Measurements from ENCODE around the gene GABRP. TPM values are rescaled to one million over a fixed set of nuclear protein-coding genes. Genes with fewer than 3 reads are reported as not detected.

The GABRP gene
- total and polyA plus RNA-seq, 7 experiments from 2014 or later, result not detected

DNA sequence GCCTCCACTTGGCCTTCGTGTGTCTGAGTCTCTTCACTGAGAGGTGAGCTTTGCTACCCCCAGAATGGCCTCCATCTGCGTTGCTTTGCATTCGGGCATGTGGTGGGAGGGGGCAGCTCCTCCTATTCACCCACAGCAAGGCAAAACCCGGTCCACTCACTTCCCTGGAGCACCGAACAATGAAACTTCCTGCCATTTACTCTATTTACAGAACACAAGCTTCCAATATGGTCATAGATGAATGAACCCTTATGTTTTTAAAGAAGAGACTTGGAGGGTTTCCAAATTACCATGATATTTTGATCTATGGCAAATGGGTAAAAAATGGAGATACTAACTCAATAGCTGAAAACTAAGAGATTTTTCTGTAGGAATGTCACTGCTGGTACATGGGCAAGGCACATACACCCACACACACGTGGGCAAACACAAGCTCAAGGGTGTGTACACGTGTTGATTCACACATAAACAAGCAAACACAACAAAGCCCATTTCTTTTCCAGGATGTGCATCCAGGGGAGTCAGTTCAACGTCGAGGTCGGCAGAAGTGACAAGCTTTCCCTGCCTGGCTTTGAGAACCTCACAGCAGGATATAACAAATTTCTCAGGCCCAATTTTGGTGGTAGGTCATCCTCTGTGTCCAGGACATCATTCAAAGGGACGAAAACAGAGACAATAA lies 5.2 kb downstream of the GABRP start:
- no peaks in the 10 kb centered on the region for H3K9me3 ChIP-seq (ENCODE audit: control insufficient read depth in 2 of 3, low read length in 3 of 3)
- H3K27me3 Mint-ChIP-seq, result peaks cover 0 to 10% (median 0%) of the 10 kb centered on the region in 5 donors
- H3K27me3 ChIP-seq (ENCODE audit: control insufficient read depth in 2 of 2, insufficient read depth in 2 of 2, low read length in 2 of 2), result no peaks in the 10 kb centered on the region
- no peak overlapping the region for H3K4me3 ChIP-seq (ENCODE audit: low read length)
- H3K36me3 ChIP-seq (ENCODE audit: control insufficient read depth in 2 of 3, insufficient read depth in 3 of 3, low read length in 3 of 3), result no peaks in the 10 kb centered on the region
- H3K27ac Mint-ChIP-seq, result no peak overlapping the region
- H3K4me3 Mint-ChIP-seq, result no peak overlapping the region
- POLR2A ChIA-PET, result interaction anchor here (0.6 kb wide), 1 partner anchor 49 kb away, joined by 7 read pairs; no protein-coding TSS in a partner anchor
- H3K27ac ChIP-seq (ENCODE audit: low read depth, low read length), result no peak overlapping the region
- DNase-seq (no peak), ATAC-seq (no peak)
- intact Hi-C loops (cut with micrococcal nuclease), result no loop called here
- no peaks in the 10 kb centered on the region for H3K4me1 ChIP-seq (ENCODE audit: control insufficient read depth in 2 of 2, insufficient read depth in 2 of 2, low read length in 2 of 2)
- H3K36me3 Mint-ChIP-seq, result no peaks in the 10 kb centered on the region
- H3K4me1 Mint-ChIP-seq, result no peaks in the 10 kb centered on the region
- peaks cover 0 to 1% (median 0%) of the 10 kb centered on the region in 11 donors for H3K9me3 Mint-ChIP-seq
- CTCF ChIA-PET, result no interaction called here

GRCh38 chr5:170791325-170791954 lies 7.9 kb downstream of the GABRP start:
- CTCF ChIA-PET, result no interaction called here
- POLR2A ChIA-PET, result no interaction called here
- Histone ChIP-seq H3K27ac (ENCODE audit: low read depth, low read length) (no peak overlapping the region), H3K4me1 (ENCODE audit: control insufficient read depth in 2 of 2, insufficient read depth in 2 of 2, low read length in 2 of 2) (no peaks in the 10 kb centered on the region), H3K9me3 (ENCODE audit: control insufficient read depth in 2 of 3, low read length in 3 of 3) (no peaks in the 10 kb centered on the region), H3K36me3 (ENCODE audit: control insufficient read depth in 2 of 3, insufficient read depth in 3 of 3, low read length in 3 of 3) (no peaks in the 10 kb centered on the region), H3K27me3 (ENCODE audit: control insufficient read depth in 2 of 2, insufficient read depth in 2 of 2, low read length in 2 of 2) (no peaks in the 10 kb centered on the region), H3K4me3 (ENCODE audit: low read length) (no peak overlapping the region)
- no peaks in the 10 kb centered on the region for H3K4me1 Mint-ChIP-seq
- intact Hi-C loops (cut with micrococcal nuclease), result loop anchor here in 1 of 2 donors (1.0 to 2.0 kb wide), 2 partner anchors 47 to 153 kb away; no protein-coding TSS in a partner anchor
- H3K36me3 Mint-ChIP-seq, result no peaks in the 10 kb centered on the region
- no peak overlapping the region for H3K27ac Mint-ChIP-seq
- H3K27me3 Mint-ChIP-seq, result peaks cover 0 to 4% (median 0%) of the 10 kb centered on the region in 5 donors
- ATAC-seq (no peak), DNase-seq (no peak)
- peaks cover 0 to 1% (median 0%) of the 10 kb centered on the region in 11 donors for H3K9me3 Mint-ChIP-seq
- no peak overlapping the region for H3K4me3 Mint-ChIP-seq

DNA sequence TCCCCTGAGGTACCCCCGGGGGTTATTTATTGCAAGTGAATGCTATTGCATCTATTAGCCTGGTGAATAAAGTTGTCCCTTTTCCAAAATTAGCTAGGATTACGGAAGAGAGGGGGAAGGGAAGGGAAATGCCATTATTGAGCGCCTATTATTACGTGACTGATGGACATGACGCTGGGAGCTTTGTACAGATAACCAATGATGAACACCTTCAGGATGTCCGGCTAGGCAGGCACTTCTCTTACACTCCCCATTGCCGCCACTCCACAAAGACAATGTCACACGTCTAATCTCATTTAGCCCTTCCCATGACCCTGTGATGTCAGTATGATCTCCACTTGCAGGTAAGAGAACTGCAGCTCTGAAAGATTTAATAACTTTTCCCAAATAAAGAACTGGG lies 9.4 kb downstream of the GABRP start:
- Histone ChIP-seq H3K9me3 (ENCODE audit: control insufficient read depth in 2 of 3, low read length in 3 of 3) (no peaks in the 10 kb centered on the region), H3K27me3 (ENCODE audit: control insufficient read depth in 2 of 2, insufficient read depth in 2 of 2, low read length in 2 of 2) (no peaks in the 10 kb centered on the region), H3K4me1 (ENCODE audit: control insufficient read depth in 2 of 2, insufficient read depth in 2 of 2, low read length in 2 of 2) (no peaks in the 10 kb centered on the region), H3K36me3 (ENCODE audit: control insufficient read depth in 2 of 3, insufficient read depth in 3 of 3, low read length in 3 of 3) (no peaks in the 10 kb centered on the region), H3K27ac (ENCODE audit: low read depth, low read length) (no peak overlapping the region), H3K4me3 (ENCODE audit: low read length) (no peak overlapping the region)
- Mint-ChIP-seq H3K4me3 (no peak overlapping the region), H3K4me1 (no peaks in the 10 kb centered on the region), H3K9me3 (peaks cover 0 to 1% (median 0%) of the 10 kb centered on the region in 11 donors), H3K27me3 (peaks cover 0 to 4% (median 0%) of the 10 kb centered on the region in 5 donors), H3K27ac (no peak overlapping the region), H3K36me3 (no peaks in the 10 kb centered on the region)
- no peak for DNase-seq
- intact Hi-C loops (cut with micrococcal nuclease), result no loop called here
- ATAC-seq, result no peak
- ChIA-PET POLR2A (no interaction called here), CTCF (no interaction called here)

- no peak overlapping the region for H3K27ac ChIP-seq (ENCODE audit: low read depth, low read length)
- Mint-ChIP-seq H3K36me3 (no peaks in the 10 kb centered on the region), H3K27ac (no peak overlapping the region), H3K27me3 (no peaks in the 10 kb centered on the region), H3K4me1 (no peaks in the 10 kb centered on the region), H3K9me3 (peaks cover 0 to 5% (median 0%) of the 10 kb centered on the region in 11 donors), H3K4me3 (no peak overlapping the region)
- CTCF ChIA-PET, result no interaction called here
- ATAC-seq (no peak), DNase-seq (no peak)
- H3K4me3 ChIP-seq (ENCODE audit: low read length), result no peak overlapping the region
- no peaks in the 10 kb centered on the region for H3K36me3 ChIP-seq (ENCODE audit: control insufficient read depth in 2 of 3, insufficient read depth in 3 of 3, low read length in 3 of 3)
- intact Hi-C loops (cut with micrococcal nuclease), result no loop called here
- H3K9me3 ChIP-seq (ENCODE audit: control insufficient read depth in 2 of 3, low read length in 3 of 3), result no peaks in the 10 kb centered on the region
- no peaks in the 10 kb centered on the region for H3K4me1 ChIP-seq (ENCODE audit: control insufficient read depth in 2 of 2, insufficient read depth in 2 of 2, low read length in 2 of 2)
- H3K27me3 ChIP-seq (ENCODE audit: control insufficient read depth in 2 of 2, insufficient read depth in 2 of 2, low read length in 2 of 2), result no peaks in the 10 kb centered on the region
- POLR2A ChIA-PET, result no interaction called here
Measured at GRCh38 chr5:170795154-170795553, 11.6 kb downstream of the GABRP start.

- H3K4me3 Mint-ChIP-seq, result no peak overlapping the region
- Histone ChIP-seq H3K4me3 (ENCODE audit: low read length) (no peak overlapping the region), H3K27ac (ENCODE audit: low read depth, low read length) (no peak overlapping the region), H3K36me3 (ENCODE audit: control insufficient read depth in 2 of 3, insufficient read depth in 3 of 3, low read length in 3 of 3) (no peaks in the 10 kb centered on the region), H3K4me1 (ENCODE audit: control insufficient read depth in 2 of 2, insufficient read depth in 2 of 2, low read length in 2 of 2) (no peaks in the 10 kb centered on the region), H3K27me3 (ENCODE audit: control insufficient read depth in 2 of 2, insufficient read depth in 2 of 2, low read length in 2 of 2) (no peaks in the 10 kb centered on the region), H3K9me3 (ENCODE audit: control insufficient read depth in 2 of 3, low read length in 3 of 3) (no peaks in the 10 kb centered on the region)
- intact Hi-C loops (cut with micrococcal nuclease), result no loop called here
- H3K4me1 Mint-ChIP-seq, result no peaks in the 10 kb centered on the region
- ATAC-seq (no peak), DNase-seq (no peak)
- peaks cover 0 to 23% (median 18%) of the 10 kb centered on the region in 5 donors for H3K27me3 Mint-ChIP-seq
- H3K36me3 Mint-ChIP-seq, result no peaks in the 10 kb centered on the region
- POLR2A ChIA-PET, result no interaction called here
- no peak overlapping the region for H3K27ac Mint-ChIP-seq
- H3K9me3 Mint-ChIP-seq, result no peaks in the 10 kb centered on the region
- CTCF ChIA-PET, result no interaction called here
Measured at GRCh38 chr5:170805666-170806065, 22.1 kb downstream of the GABRP start.

DNA sequence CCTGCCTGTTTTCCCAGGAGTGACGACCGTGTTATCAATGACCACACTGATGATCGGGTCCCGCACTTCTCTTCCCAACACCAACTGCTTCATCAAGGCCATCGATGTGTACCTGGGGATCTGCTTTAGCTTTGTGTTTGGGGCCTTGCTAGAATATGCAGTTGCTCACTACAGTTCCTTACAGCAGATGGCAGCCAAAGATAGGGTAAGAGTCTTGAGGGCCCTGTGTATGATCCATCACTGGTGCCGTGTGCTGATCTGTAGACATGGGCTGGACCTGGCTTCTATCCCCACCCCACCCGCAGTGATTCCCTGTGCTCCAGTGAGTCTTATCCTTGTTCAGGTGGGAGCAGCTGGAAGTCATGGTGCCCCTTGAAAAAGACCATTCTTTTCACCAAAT lies 26.0 kb downstream of the GABRP start:
- Histone ChIP-seq H3K9me3 (ENCODE audit: control insufficient read depth in 2 of 3, low read length in 3 of 3) (no peaks in the 10 kb centered on the region), H3K4me3 (ENCODE audit: low read length) (no peak overlapping the region), H3K4me1 (ENCODE audit: control insufficient read depth in 2 of 2, insufficient read depth in 2 of 2, low read length in 2 of 2) (no peaks in the 10 kb centered on the region), H3K27me3 (ENCODE audit: control insufficient read depth in 2 of 2, insufficient read depth in 2 of 2, low read length in 2 of 2) (no peaks in the 10 kb centered on the region), H3K27ac (ENCODE audit: low read depth, low read length) (no peak overlapping the region), H3K36me3 (ENCODE audit: control insufficient read depth in 2 of 3, insufficient read depth in 3 of 3, low read length in 3 of 3) (no peaks in the 10 kb centered on the region)
- H3K4me1 Mint-ChIP-seq, result no peaks in the 10 kb centered on the region
- no peak overlapping the region for H3K4me3 Mint-ChIP-seq
- H3K27ac Mint-ChIP-seq, result no peak overlapping the region
- ATAC-seq (no peak), DNase-seq (no peak)
- CTCF ChIA-PET, result no interaction called here
- POLR2A ChIA-PET, result no interaction called here
- H3K27me3 Mint-ChIP-seq, result peaks cover 0 to 29% (median 12%) of the 10 kb centered on the region in 5 donors
- peaks cover 0 to 4% (median 0%) of the 10 kb centered on the region in 11 donors for H3K9me3 Mint-ChIP-seq
- intact Hi-C loops (cut with micrococcal nuclease), result no loop called here
- H3K36me3 Mint-ChIP-seq, result no peaks in the 10 kb centered on the region

DNA sequence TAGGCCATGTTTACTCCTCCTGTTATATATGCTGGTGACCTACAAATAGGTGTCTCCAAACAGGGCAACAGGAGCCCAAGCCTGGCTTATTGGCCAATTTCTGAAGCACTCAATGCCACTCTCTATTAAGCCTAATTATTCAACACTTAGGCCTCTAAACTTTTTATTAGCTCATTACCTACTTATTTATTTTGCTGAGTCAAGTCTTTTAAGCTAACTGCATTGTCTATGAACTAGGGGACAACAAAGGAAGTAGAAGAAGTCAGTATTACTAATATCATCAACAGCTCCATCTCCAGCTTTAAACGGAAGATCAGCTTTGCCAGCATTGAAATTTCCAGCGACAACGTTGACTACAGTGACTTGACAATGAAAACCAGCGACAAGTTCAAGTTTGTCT lies 28.2 kb downstream of the GABRP start:
- no peaks in the 10 kb centered on the region for H3K36me3 ChIP-seq (ENCODE audit: control insufficient read depth in 2 of 3, insufficient read depth in 3 of 3, low read length in 3 of 3)
- DNase-seq (no peak), ATAC-seq (no peak)
- H3K27me3 ChIP-seq (ENCODE audit: control insufficient read depth in 2 of 2, insufficient read depth in 2 of 2, low read length in 2 of 2), result no peaks in the 10 kb centered on the region
- H3K4me3 Mint-ChIP-seq, result no peak overlapping the region
- H3K4me1 Mint-ChIP-seq, result no peaks in the 10 kb centered on the region
- H3K4me3 ChIP-seq (ENCODE audit: low read length), result no peak overlapping the region
- H3K27me3 Mint-ChIP-seq, result peaks cover 0 to 21% (median 8%) of the 10 kb centered on the region in 5 donors
- H3K36me3 Mint-ChIP-seq, result no peaks in the 10 kb centered on the region
- no peaks in the 10 kb centered on the region for H3K9me3 ChIP-seq (ENCODE audit: control insufficient read depth in 2 of 3, low read length in 3 of 3)
- intact Hi-C loops (cut with micrococcal nuclease), result no loop called here
- CTCF ChIA-PET, result no interaction called here
- peaks cover 0 to 8% (median 0%) of the 10 kb centered on the region in 11 donors for H3K9me3 Mint-ChIP-seq
- H3K27ac ChIP-seq (ENCODE audit: low read depth, low read length), result no peak overlapping the region
- no peaks in the 10 kb centered on the region for H3K4me1 ChIP-seq (ENCODE audit: control insufficient read depth in 2 of 2, insufficient read depth in 2 of 2, low read length in 2 of 2)
- H3K27ac Mint-ChIP-seq, result no peak overlapping the region
- POLR2A ChIA-PET, result no interaction called here

All from naive thymus-derived CD4-positive, alpha-beta T cell (primary cell).